Epidermal melanocyte (primary cell): ENCODE measurements around the gene STRA6.

Experiments
- DNase-seq: peaks from one replicate; pipeline ENCODE4 v3.0.0; 2011; ENCODE audit warnings: low spot score; ENCODE audit not compliant: insufficient read length

STRA6 gene

GRCh38 chr15:74180881-74181602, 21.5 kb downstream of the STRA6 start:
- no peak for DNase-seq

DNA sequence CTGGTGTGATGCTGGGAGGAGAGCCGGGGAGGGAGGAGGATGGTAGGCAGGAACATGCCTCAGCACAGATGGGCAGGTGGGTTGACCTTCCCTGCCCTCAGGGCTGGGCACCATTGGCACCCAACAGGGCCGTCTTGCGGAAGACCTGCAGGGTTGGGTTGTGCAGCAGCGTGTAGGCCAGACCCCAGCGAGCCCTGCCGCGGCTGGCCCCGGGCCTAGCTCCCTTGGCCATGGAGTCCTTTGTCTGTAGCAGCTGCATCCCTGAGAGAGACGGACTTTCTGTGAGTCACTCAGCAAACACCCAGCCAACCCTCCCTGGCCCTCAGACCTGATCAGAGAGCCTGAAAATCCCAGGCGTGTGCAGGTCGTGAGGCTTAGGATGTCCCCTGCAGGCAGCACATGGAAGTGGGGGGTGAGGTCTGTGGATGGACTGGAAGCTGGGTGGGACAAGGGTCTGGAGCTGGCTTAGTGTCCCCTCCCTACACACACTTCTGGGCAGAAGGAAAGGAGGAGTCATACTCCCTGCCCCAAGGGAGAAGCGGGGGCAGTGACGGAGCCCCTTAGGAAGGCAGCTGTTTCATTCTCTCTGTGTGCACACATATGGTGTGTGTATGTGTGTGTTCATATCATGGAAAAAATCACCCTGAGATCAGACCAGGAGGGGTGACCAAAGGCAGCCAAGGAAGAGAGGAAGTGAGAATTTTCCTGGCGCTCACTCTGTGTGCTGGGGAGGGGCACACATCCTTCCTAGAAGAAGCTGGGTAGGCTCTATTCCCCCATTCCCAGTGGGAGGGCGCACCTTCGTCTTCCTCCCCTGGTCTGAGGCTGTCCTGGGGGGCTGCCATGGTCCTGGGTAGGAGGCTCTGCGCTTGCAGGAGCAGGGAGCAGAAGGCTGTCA, 22.4 kb downstream of the STRA6 start:
- no peak for DNase-seq

GRCh38 chr15:74179101-74179841, 23.3 kb downstream of the STRA6 start:
- DNase-seq = peak; percentile 73

- DNase-seq = no peak
Measured at GRCh38 chr15:74178326-74179100, 24.1 kb downstream of the STRA6 start.

GRCh38 chr15:74176262-74177214, 26.0 kb downstream of the STRA6 start:
- no peak for DNase-seq

- DNase-seq = no peak
Measured at GRCh38 chr15:74175271-74176191, 27.1 kb downstream of the STRA6 start.

DNA sequence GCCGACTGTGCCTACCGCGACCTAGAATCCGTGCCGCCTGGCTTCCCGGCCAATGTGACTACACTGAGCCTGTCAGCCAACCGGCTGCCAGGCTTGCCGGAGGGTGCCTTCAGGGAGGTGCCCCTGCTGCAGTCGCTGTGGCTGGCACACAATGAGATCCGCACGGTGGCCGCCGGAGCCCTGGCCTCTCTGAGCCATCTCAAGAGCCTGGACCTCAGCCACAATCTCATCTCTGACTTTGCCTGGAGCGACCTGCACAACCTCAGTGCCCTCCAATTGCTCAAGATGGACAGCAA, 27.7 kb downstream of the STRA6 start:
- DNase-seq = no peak

DNA sequence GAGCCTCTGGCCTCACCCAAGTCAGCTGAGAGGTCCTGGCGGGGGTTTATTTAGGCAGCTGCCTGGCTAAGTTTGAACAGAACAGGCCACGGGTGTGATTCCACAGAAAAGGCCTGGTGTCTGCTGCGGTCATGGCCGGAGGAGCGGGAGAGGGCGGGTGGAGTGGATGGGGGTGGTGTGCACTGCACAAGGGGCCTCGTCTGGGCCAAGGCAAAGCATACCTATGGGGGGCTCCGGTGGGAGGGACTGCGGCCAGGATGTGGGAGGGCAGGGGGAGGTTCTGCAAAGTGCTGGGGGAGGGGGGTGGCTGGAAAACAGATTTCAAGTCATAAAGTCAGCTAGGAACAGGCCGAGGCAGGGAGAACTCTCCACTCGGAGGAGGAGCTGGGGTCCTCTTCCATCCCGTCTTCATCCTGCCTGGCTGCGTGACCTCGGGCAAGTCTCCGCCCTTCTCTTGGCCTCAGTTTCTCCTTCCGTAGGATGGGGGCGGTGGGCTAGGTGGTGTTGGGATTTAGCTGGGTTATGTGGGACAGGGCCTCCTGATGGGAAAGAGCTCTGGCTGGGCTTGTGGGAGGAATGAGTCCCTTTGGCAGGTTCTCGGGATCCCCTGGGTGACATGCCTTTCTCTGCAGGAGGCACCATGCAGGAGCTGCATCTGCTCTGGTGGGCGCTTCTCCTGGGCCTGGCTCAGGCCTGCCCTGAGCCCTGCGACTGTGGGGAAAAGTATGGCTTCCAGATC, 28.2 kb downstream of the STRA6 start:
- DNase-seq = no peak

DNA sequence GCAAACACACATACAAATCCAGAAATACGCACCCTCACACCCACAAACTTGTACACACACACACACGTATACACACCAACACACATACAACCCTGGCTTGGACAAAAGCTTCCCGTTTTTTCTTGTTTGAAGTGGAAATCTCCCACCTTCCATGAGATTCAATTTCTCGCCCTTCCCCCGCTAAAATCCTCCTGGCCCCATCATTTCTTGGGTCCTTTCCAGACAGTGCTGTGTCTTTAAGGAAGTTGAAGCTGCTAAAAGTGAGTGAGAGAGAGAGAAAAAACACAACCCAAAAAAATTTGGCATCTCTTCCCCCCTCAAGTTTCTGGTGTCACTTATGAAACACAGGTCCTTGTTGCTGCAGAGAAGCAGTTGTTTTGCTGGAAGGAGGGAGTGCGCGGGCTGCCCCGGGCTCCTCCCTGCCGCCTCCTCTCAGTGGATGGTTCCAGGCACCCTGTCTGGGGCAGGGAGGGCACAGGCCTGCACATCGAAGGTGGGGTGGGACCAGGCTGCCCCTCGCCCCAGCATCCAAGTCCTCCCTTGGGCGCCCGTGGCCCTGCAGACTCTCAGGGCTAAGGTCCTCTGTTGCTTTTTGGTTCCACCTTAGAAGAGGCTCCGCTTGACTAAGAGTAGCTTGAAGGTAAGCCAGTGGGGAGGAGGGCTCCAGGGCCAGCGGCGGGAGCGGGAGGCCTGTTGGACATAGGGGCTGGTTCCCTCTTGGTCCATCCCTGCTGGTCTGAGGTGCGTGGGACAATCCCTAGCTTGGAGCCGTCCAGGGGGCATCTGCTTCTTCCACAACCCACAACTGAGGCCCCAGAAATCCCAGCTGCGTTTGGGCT, 29.0 kb downstream of the STRA6 start, which contains the start of gene ISLR:
TSS of gene ISLR (plus strand) at position 331 of the 839 bp plus-strand sequence. CDS start 1,149 bp downstream, outside the sequence.
- DNase-seq = peak; percentile 36

DNA sequence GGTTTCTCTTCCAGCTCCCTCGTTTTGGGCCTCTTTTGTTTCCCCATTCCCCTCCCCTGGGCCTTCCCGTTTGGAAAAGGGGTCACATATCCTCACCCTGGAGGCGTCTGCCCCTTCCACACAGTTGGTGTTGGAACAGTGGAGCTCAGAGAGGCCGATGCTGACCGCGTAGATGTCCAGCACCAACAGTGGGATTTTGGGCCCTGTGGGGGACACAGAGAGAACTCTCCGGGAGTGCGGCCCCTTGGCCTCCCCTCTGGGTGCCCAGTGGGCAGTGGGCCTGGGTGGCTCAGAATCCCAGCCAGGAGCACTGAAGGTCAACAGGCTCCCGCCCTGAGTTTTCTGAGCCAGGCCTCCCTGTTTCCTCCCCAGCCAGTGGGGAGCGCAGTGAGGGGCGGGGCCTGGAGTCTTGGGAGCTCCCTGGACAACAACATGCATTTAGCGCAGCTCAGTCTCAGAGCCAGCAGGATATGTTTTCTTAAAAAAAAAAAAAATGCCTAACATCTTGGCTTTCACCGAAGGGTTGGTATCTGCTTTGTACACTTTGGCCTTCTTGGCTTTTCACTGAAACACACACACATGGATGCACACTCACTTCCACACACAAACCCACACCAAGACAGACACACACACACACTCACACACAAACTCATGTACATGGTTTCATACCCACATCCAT, 29.7 kb downstream of the STRA6 start:
- no peak for DNase-seq

DNA sequence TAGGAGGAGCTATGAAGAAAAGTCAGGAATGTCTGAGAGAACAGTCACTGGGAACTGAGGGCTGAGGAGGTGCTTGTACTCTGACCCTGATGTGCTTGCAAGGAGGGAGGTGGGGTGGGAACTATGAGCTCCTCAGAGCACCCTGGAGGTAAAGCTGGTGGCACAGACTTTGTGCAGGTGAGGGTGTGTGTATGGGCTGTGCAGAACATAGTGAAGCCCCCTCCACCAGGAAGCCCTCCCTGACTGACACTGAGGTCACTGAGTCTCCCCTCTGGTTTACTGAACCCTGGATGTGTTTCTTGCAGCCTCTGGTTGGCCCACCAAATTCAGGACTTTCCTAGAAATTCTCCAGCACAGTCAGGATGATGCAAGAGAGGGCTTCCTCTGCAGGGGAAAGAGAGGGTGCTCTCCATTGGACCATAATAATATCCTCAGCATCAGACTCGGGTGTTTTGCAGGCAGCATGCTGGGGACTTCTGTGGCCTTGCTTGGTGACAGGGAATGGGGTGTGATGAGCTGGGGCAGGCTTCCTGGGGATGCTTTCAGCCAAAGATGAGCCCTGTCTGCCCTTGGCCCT, 30.5 kb downstream of the STRA6 start:
- no peak for DNase-seq

GRCh38 chr15:74170875-74171578, 31.6 kb downstream of the STRA6 start:
- no peak for DNase-seq

DNA sequence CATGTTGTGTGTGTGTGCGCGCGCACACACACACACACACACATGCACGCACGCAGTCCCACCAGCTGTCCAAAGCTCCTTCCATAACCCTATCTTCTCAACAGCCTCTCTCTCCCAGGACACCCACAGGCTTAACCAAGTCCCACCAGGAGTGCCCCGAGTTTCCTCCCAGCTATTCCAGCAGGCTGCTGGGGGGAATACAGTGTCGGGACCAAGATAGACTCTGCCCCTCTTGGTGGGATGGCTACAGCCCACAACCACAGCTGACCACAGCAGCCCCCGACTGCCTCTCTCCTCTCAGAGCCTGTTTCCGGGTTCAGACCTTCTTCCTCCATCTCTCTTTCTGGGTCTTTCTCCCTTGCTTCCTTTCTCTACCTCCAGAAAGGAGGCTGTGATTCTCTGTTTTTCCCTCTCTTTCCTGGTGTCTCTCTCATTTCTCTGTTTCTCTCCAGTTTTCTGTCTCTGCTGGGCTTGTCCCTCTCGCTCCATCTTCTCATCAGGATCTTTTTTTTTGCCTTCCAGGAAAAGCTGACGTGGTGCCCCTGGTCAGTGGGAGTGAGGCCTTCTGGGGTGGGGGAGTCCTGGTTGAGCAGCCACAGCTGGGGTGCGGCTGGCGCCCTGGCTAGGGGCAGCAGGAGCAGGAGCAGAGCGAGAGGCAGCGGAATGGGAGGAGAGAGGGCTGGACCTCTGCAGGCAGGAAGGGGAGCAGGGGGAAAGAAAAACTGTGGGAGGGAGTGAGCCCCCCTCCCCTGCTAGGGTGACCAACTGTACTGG, 32.3 kb downstream of the STRA6 start:
- DNase-seq = no peak

DNA sequence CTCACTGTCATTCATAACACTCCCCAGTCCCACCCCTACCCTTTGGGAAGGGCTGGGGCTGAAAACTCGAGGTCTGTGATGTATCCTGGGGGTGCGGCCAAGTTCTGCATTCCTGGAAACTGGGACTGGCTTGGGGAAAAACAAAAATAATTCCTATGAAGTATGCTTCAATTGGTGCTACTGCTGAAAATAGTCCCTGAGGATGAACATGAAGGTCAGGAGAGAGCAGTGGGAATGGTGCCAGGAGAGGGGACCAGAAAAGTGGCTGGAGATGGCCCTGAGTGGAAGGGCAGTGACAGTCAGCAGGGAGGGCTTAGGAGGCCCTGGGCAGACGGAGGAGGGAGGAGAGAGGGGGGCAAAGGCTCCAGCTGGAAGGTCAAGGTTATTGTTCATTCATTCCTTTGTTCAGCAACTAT, 33.9 kb downstream of the STRA6 start:
- no peak for DNase-seq

DNA sequence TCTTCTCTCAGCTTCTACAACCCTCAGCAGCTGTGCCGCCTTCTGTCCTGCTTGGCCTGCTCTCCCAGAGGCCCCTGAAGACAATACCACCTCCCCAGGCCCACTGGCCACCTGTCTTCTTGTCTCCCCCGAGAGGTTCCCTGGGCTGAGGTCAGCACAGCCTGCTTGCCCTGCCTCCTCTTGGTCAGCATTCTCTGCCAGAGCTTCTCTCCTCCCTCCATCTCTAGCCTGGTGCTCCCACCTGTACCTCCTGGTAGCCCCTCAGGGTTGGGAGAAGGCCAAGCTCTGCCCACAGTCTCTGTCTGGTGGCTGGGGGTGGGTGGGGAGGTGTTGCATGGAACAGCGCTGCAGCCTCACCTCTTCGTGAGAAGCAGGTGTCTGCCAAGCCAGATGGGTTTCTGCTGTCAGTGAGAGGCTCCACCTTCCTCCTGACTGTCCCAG, 34.7 kb downstream of the STRA6 start:
- DNase-seq = no peak
